GM12873 (cell line): ENCODE measurements around the gene ARL8B.

ENCODE experiments used
- TF ChIP-seq, protein P1 (sequence below): IDR thresholded peaks from 2 replicates; pipeline ENCODE4 v1.5.1; 2012; ENCODE audit warnings: low read depth, mild to moderate bottlenecking, moderate library complexity, low read length, control low read depth; ENCODE audit not compliant: insufficient read depth; ENCODE audit errors: missing control alignments

ARL8B gene

DNA sequence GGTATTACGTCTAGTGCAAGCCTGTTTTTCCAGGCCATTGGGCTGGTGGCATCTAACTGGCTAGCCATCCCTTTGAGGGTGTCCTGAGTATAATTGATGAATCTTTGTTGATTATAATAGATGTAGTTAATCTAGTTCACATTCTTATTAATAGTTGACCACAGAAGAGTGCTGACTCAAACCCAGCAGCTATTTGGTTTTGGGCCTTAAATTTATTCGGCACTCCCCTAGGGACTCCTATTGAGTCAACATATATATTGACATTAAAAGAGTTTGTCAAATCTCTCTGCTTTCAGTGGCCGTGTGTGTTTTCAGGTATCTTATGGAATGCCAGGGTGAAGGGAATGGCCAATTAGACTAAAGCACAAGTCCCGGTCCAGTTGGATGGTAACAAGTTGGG, 19.7 kb downstream of the ARL8B start:
- TF ChIP-seq, protein P1, sequence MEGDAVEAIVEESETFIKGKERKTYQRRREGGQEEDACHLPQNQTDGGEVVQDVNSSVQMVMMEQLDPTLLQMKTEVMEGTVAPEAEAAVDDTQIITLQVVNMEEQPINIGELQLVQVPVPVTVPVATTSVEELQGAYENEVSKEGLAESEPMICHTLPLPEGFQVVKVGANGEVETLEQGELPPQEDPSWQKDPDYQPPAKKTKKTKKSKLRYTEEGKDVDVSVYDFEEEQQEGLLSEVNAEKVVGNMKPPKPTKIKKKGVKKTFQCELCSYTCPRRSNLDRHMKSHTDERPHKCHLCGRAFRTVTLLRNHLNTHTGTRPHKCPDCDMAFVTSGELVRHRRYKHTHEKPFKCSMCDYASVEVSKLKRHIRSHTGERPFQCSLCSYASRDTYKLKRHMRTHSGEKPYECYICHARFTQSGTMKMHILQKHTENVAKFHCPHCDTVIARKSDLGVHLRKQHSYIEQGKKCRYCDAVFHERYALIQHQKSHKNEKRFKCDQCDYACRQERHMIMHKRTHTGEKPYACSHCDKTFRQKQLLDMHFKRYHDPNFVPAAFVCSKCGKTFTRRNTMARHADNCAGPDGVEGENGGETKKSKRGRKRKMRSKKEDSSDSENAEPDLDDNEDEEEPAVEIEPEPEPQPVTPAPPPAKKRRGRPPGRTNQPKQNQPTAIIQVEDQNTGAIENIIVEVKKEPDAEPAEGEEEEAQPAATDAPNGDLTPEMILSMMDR, result no peak

DNA sequence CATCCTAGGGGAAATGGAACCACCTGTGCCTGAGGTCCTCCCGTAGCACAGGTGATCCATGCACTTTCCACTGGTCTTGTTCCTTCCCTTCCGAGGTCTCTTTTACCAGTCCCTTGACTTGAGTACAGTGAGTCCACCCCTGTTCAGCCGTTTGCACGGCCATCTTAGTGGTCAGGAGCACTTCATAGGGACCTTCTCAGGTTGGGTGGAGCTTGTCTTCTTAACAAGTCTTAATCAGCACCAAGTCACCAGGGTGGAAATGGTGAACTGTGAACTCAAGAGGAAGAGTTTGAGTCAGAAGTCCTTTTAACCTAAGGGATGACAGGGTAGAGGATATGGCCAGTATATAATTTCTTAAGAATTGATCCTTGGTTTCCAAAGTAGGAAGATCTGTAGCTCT, 21.4 kb downstream of the ARL8B start:
- TF ChIP-seq, protein P1, result no peak

GRCh38 chr3:5144316-5144994, 22.4 kb downstream of the ARL8B start:
- TF ChIP-seq, protein P1, result no peak

GRCh38 chr3:5145120-5145519, 23.0 kb downstream of the ARL8B start:
- TF ChIP-seq, protein P1, result no peak

GRCh38 chr3:5149306-5149880, 27.3 kb downstream of the ARL8B start:
- TF ChIP-seq, protein P1, result no peak

DNA sequence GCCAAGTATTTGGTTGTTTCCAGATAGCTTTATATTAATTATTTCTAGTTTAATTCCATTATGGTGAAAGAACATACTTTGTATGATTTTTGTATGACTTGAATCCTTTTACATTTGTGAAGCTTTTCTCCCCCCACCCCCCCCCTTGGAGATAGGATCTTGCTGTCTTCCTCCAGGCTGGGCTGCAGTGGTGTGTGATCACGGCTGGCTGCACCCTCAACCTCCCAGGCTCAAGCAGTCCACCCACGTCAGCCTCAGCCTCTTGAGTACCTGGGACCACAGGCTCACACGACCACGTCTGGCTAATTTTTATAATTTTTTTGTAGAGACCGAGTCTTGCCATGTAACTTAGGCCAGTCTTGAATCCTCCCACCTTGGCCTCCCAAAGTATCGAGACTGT, 29.5 kb downstream of the ARL8B start:
- TF ChIP-seq, protein P1, result no peak

GRCh38 chr3:5153074-5153473, 31.0 kb downstream of the ARL8B start:
- TF ChIP-seq, protein P1, result no peak
